HG03135 (cell line): ENCODE measurements around the gene OSBPL3.

ENCODE experiments used
- ATAC-seq: cut with Tn5 transposase; IDR thresholded peaks from one replicate; pipeline ENCODE4 v1.9.1; 2021; ENCODE audit warnings: mild to moderate bottlenecking, moderate library complexity; ENCODE audit not compliant: unreplicated experiment

The OSBPL3 gene

GRCh38 chr7:24773646-24774045, 206.3 kb downstream of the OSBPL3 start:
- no peak for ATAC-seq

- ATAC-seq: no peak
Observed at GRCh38 chr7:24769851-24770250, 210.1 kb downstream of the OSBPL3 start.

GRCh38 chr7:24769014-24769830, 210.8 kb downstream of the OSBPL3 start:
- ATAC-seq: no peak

GRCh38 chr7:24767878-24768569, 212.0 kb downstream of the OSBPL3 start:
- ATAC-seq: no peak

- ATAC-seq: no peak
Observed at GRCh38 chr7:24764972-24765744, 214.8 kb downstream of the OSBPL3 start.

- no peak for ATAC-seq
Observed at GRCh38 chr7:24764011-24764410, 216.0 kb downstream of the OSBPL3 start.

- ATAC-seq: no peak
Observed at GRCh38 chr7:24763303-24763901, 216.6 kb downstream of the OSBPL3 start.

- ATAC-seq: no peak
Observed at GRCh38 chr7:24762771-24763170, 217.2 kb downstream of the OSBPL3 start.

- ATAC-seq: no peak
Observed at GRCh38 chr7:24760968-24761367, 219.0 kb downstream of the OSBPL3 start.

GRCh38 chr7:24757353-24758275, 222.4 kb downstream of the OSBPL3 start, which contains the start of gene GSDME:
Gene GSDME (minus strand): TSS chr7:24757464. CDS start chr7:24749774, 7,690 bp downstream.
- ATAC-seq: peak; percentile 50

- ATAC-seq: no peak
Observed at GRCh38 chr7:24756545-24757352, 223.2 kb downstream of the OSBPL3 start.

- ATAC-seq: peak; percentile 69
Observed at GRCh38 chr7:24755541-24756407, 224.2 kb downstream of the OSBPL3 start.

GRCh38 chr7:24754906-24755506, 225.0 kb downstream of the OSBPL3 start:
- ATAC-seq: no peak

GRCh38 chr7:24752073-24752800, 227.7 kb downstream of the OSBPL3 start:
- no peak for ATAC-seq

- no peak for ATAC-seq
Observed at GRCh38 chr7:24751484-24751883, 228.5 kb downstream of the OSBPL3 start.

- no peak for ATAC-seq
Observed at GRCh38 chr7:24750441-24751055, 229.4 kb downstream of the OSBPL3 start.

GRCh38 chr7:24748521-24748920, 231.5 kb downstream of the OSBPL3 start:
- no peak for ATAC-seq
